Measurements from ENCODE around the gene TXNL4A.

DNA sequence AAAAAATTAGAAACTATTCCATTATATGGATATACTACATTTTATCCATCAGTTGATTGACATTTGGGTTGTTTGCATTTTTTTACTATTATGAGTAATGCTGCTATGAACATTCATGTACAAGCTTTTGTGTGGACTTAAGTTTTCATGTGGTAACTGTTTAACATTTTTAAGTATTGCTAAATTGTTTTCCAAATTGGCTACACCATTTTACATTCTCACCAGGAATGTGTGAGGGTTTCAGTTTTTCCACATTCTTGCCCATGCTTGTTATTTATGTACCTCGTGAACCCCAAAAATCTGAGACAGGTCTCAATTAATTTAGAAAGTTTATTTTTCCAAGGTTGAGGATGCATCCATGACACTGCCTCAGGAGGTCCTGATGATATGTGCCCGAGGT lies 3.1 kb upstream of the TXNL4A start:
- TF ChIP-seq, protein P1, sequence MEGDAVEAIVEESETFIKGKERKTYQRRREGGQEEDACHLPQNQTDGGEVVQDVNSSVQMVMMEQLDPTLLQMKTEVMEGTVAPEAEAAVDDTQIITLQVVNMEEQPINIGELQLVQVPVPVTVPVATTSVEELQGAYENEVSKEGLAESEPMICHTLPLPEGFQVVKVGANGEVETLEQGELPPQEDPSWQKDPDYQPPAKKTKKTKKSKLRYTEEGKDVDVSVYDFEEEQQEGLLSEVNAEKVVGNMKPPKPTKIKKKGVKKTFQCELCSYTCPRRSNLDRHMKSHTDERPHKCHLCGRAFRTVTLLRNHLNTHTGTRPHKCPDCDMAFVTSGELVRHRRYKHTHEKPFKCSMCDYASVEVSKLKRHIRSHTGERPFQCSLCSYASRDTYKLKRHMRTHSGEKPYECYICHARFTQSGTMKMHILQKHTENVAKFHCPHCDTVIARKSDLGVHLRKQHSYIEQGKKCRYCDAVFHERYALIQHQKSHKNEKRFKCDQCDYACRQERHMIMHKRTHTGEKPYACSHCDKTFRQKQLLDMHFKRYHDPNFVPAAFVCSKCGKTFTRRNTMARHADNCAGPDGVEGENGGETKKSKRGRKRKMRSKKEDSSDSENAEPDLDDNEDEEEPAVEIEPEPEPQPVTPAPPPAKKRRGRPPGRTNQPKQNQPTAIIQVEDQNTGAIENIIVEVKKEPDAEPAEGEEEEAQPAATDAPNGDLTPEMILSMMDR (tag by site-specific recombination; IDR thresholded peaks at IDR 0.05) = no peak
- TF ChIP-seq ZNF549 (tag by site-specific recombination; IDR thresholded peaks at IDR 0.05) (no peak), ZNF677 (tag by site-specific recombination; IDR thresholded peaks at IDR 0.05) (no peak), ZNF416 (tag by site-specific recombination; IDR thresholded peaks at IDR 0.05) (no peak), OSR2 (tag by site-specific recombination; IDR thresholded peaks at IDR 0.05) (no peak), TCF7L2 (IDR thresholded peaks at IDR 0.05; ENCODE audit: borderline replicate concordance, low read depth, low read length) (no peak), ZNF654 (tag by site-specific recombination; IDR thresholded peaks at IDR 0.05; ENCODE audit: low read depth) (no peak), ZNF561 (tag by site-specific recombination; IDR thresholded peaks at IDR 0.05; ENCODE audit: borderline replicate concordance) (no peak), ZBTB8A (tag by site-specific recombination; IDR thresholded peaks at IDR 0.05) (no peak), REST (tag by site-specific recombination; IDR thresholded peaks at IDR 0.05) (no peak), PRDM1 (tag by site-specific recombination; IDR thresholded peaks at IDR 0.05) (no peak)
- TF ChIP-seq, protein P2, sequence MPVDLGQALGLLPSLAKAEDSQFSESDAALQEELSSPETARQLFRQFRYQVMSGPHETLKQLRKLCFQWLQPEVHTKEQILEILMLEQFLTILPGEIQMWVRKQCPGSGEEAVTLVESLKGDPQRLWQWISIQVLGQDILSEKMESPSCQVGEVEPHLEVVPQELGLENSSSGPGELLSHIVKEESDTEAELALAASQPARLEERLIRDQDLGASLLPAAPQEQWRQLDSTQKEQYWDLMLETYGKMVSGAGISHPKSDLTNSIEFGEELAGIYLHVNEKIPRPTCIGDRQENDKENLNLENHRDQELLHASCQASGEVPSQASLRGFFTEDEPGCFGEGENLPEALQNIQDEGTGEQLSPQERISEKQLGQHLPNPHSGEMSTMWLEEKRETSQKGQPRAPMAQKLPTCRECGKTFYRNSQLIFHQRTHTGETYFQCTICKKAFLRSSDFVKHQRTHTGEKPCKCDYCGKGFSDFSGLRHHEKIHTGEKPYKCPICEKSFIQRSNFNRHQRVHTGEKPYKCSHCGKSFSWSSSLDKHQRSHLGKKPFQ (tag by site-specific recombination; IDR thresholded peaks at IDR 0.05) = no peak

Measured in HEK293 (cell line).